Measurements from ENCODE around the gene MRPL55. TPM values are rescaled to one million over a fixed set of nuclear protein-coding genes. Genes with fewer than 3 reads are reported as not detected.

MRPL55 gene
- total RNA-seq, 1 donor from 2014 or later, result 73.5 TPM

DNA sequence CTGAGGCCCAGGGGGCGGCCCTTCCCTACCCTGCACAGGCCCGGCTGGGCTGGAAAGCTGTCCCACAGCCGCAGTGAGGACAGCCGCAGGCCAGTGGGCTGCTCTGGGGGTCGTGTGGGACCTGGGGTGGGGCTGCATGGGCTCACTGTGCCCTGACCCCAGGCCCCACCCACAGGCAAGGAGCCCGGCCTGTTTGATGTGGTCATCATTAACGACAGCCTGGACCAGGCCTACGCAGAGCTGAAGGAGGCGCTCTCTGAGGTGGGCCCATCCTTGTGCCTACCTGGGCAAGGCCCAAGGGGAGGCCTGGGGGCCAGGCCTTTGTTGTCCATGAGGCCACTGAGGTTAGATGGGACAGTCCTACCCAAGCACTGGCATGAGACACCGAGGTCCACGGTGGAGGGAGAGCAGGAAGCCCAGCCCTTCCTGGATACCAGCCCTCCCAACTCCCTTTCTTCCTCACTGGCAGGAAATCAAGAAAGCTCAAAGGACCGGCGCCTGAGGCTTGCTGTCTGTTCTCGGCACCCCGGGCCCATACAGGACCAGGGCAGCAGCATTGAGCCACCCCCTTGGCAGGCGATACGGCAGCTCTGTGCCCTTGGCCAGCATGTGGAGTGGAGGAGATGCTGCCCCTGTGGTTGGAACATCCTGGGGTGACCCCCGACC, 39.2 kb upstream of the MRPL55 start:
- Histone ChIP-seq H3K36me3 (ENCODE audit: control insufficient read depth, insufficient read depth, low read length) (peaks cover 2% of the 10 kb centered on the region), H3K27me3 (ENCODE audit: control insufficient read depth, insufficient read depth, low read length) (no peaks in the 10 kb centered on the region), H3K4me3 (ENCODE audit: low read depth, low read length) (no peak overlapping the region)
- TF ChIP-seq, protein P1, sequence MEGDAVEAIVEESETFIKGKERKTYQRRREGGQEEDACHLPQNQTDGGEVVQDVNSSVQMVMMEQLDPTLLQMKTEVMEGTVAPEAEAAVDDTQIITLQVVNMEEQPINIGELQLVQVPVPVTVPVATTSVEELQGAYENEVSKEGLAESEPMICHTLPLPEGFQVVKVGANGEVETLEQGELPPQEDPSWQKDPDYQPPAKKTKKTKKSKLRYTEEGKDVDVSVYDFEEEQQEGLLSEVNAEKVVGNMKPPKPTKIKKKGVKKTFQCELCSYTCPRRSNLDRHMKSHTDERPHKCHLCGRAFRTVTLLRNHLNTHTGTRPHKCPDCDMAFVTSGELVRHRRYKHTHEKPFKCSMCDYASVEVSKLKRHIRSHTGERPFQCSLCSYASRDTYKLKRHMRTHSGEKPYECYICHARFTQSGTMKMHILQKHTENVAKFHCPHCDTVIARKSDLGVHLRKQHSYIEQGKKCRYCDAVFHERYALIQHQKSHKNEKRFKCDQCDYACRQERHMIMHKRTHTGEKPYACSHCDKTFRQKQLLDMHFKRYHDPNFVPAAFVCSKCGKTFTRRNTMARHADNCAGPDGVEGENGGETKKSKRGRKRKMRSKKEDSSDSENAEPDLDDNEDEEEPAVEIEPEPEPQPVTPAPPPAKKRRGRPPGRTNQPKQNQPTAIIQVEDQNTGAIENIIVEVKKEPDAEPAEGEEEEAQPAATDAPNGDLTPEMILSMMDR (IDR thresholded peaks at IDR 0.05; ENCODE audit: insufficient read depth, low read length, poor library complexity, severe bottlenecking), result no peak
- DNase-seq (ENCODE audit: low read depth), result no peak

DNA sequence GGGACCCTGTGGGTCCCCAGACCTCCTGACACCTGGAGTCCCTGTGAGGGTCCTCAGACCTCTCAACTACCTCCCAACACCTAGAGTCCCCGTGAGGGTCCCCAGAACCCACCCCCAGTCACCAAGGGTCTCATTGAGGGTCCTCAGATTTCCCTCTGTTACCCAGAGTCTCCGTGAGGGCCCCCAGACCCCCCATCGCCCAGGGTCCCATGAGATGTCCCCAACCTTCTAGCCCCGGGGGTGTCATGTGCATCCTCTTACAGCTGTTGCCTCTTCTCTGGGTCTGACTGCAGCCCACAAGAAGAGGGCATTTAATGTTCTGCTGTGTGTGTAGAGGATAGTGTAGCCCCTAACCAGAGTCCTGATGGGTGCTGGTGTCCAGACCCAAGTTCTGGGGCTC, 38.7 kb upstream of the MRPL55 start:
- peaks cover 2% of the 10 kb centered on the region for H3K36me3 ChIP-seq (ENCODE audit: control insufficient read depth, insufficient read depth, low read length)
- TF ChIP-seq, protein P1 (IDR thresholded peaks at IDR 0.05; ENCODE audit: insufficient read depth, low read length, poor library complexity, severe bottlenecking), result no peak
- DNase-seq (ENCODE audit: low read depth), result no peak
- no peak overlapping the region for H3K4me3 ChIP-seq (ENCODE audit: low read depth, low read length)
- no peaks in the 10 kb centered on the region for H3K27me3 ChIP-seq (ENCODE audit: control insufficient read depth, insufficient read depth, low read length)

GRCh38 chr1:228147151-228147693, 38.1 kb upstream of the MRPL55 start:
- no peak overlapping the region for H3K4me3 ChIP-seq (ENCODE audit: low read depth, low read length)
- TF ChIP-seq, protein P1 (IDR thresholded peaks at IDR 0.05; ENCODE audit: insufficient read depth, low read length, poor library complexity, severe bottlenecking), result no peak
- DNase-seq (ENCODE audit: low read depth), result no peak
- peaks cover 3% of the 10 kb centered on the region for H3K36me3 ChIP-seq (ENCODE audit: control insufficient read depth, insufficient read depth, low read length)
- no peaks in the 10 kb centered on the region for H3K27me3 ChIP-seq (ENCODE audit: control insufficient read depth, insufficient read depth, low read length)

DNA sequence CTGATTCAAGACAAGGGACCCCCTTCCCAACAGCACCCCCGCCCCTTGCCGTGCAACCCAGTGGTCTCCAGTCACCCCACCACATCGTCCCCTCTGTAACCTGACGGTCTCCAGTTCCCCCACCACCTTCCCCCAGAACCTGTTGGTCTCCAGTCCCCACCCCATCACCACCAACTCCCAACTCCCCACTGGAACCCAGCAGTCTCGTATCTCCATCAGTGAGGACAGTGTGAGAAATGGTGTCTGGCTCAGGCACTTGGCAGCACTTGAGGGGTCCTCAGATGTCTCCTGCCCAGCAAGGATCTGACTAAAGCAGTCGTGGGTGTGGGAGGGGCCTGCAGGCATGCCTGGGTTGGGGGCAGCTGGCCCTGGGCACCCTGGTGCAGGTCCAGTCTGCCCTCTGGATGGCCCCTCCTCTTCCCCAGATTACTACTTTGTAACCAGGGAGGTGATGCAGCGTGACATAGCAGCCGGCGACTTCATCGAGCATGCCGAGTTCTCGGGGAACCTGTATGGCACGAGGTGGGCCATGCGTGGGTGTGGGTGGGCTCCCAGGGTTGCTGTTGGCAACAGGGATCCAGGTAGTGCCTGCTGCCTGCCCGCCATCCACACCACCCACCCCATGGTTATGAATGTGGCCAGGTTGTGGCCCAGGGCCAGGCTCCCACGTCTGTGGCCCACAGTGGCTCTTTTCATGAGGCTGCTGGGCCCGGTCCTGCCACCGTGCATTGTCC, 37.5 kb upstream of the MRPL55 start:
- TF ChIP-seq, protein P1 (IDR thresholded peaks at IDR 0.05; ENCODE audit: insufficient read depth, low read length, poor library complexity, severe bottlenecking), result no peak

DNA sequence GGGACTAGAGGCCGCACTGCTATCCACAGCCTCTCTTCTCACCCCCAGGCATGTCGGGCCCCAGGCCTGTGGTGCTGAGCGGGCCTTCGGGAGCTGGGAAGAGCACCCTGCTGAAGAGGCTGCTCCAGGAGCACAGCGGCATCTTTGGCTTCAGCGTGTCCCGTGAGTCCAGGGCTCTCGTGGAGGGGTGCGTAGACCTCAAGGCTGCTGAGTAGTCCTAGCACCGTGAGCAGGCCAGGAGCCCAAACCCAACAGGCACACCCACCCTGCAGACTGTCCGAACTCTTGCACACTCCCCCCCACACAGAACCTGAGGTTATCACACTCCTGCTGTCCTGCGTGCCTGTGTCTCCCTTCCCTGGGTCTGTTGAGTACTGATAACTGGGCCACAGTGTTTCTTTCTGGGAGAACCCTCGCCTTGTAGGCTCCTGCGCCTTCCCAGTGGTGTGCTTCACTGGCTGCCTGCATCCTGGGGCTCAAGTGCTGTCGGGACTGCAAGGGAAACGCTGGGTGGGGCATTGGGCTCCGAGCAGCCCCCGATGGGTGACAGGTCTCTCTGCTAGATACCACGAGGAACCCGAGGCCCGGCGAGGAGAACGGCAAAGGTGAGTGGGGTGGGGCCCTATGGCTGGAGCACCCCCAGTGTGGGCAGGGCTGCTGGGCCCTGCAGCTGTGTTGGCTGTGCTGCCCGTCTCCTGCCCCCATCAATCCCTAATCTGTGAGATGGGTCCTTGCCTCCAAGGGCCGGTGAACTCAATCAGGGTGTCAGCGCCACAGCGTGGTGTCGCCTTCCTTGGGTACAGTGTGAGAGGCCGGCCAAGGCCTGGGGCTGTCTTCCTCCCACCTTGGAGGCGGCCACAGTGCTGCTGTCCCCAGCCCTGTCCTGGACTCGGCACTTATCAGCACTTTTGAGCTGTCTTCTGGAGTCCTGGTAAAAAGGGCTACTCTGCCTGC, 36.6 kb upstream of the MRPL55 start:
- H3K4me3 ChIP-seq (ENCODE audit: low read depth, low read length), result no peak overlapping the region
- DNase-seq (ENCODE audit: low read depth), result no peak
- TF ChIP-seq, protein P1 (IDR thresholded peaks at IDR 0.05; ENCODE audit: insufficient read depth, low read length, poor library complexity, severe bottlenecking), result no peak
- no peaks in the 10 kb centered on the region for H3K27me3 ChIP-seq (ENCODE audit: control insufficient read depth, insufficient read depth, low read length)
- H3K36me3 ChIP-seq (ENCODE audit: control insufficient read depth, insufficient read depth, low read length), result peaks cover 4% of the 10 kb centered on the region

More for the DNA sequence above, 37.5 kb upstream of the MRPL55 start:
- Histone ChIP-seq H3K36me3 (ENCODE audit: control insufficient read depth, insufficient read depth, low read length) (peaks cover 4% of the 10 kb centered on the region), H3K27me3 (ENCODE audit: control insufficient read depth, insufficient read depth, low read length) (no peaks in the 10 kb centered on the region), H3K4me3 (ENCODE audit: low read depth, low read length) (no peak overlapping the region)
- no peak for DNase-seq (ENCODE audit: low read depth)
